K562 (cell line): ENCODE results near the gene GLRX2. TPM values are rescaled to one million over a fixed set of nuclear protein-coding genes. Genes with fewer than 3 reads are reported as not detected.

ENCODE experiments used
- CBX8 ChIP-seq: fragments of 200-600 bp; sonication (generic); IDR thresholded peaks from 2 replicates; pipeline ENCODE4 v1.6.1; 2012; ENCODE audit warnings: borderline replicate concordance, mixed run types, low read depth, mild to moderate bottlenecking, moderate library complexity, mixed read lengths, low read length, control low read depth, inconsistent platforms; ENCODE audit not compliant: poor library complexity, severe bottlenecking; ENCODE audit errors: extremely low read depth
- DACH1 ChIP-seq: fragments of 450-650 bp; IDR thresholded peaks from 2 replicates; pipeline ENCODE4 v1.6.1; 2018; ENCODE audit not compliant: partially characterized antibody
- FOSL1 ChIP-seq: fragments of 200-800 bp; sonication (Bioruptor generic); conservative IDR thresholded peaks from 2 replicates; pipeline ENCODE4 v1.6.1; 2016; ENCODE audit warnings: missing genetic modification characterization, missing compliant biosample characterization
- JUNB ChIP-seq: fragments of 450-650 bp; formaldehyde crosslinking; conservative IDR thresholded peaks from 2 replicates; pipeline ENCODE4 v1.4.0; 2020; ENCODE audit warnings: mild to moderate bottlenecking
- KLF16 ChIP-seq: IDR thresholded peaks from 2 replicates; pipeline ENCODE4 v1.6.1; 2016; ENCODE audit warnings: antibody characterized with exemption
- LCOR ChIP-seq: sonication (generic); formaldehyde crosslinking; IDR thresholded peaks from 2 replicates; pipeline ENCODE4 v1.8.0; 2022; ENCODE audit warnings: mild to moderate bottlenecking, missing genetic modification reagents
- MED1 ChIP-seq: sonication (generic); formaldehyde crosslinking; IDR thresholded peaks from 2 replicates; pipeline ENCODE4 v1.8.1; 2023; ENCODE audit warnings: missing genetic modification reagents, borderline replicate concordance
- NFE2L1 ChIP-seq: fragments of 450-650 bp; IDR thresholded peaks from 2 replicates; pipeline ENCODE4 v1.6.1; 2016; ENCODE audit warnings: missing genetic modification characterization, low read depth, mild to moderate bottlenecking, missing compliant biosample characterization, moderate library complexity, borderline replicate concordance
- NR0B1 ChIP-seq: fragments of 450-650 bp; IDR thresholded peaks from one replicate; pipeline ENCODE4 v1.6.1; 2018; ENCODE audit warnings: mild to moderate bottlenecking, moderate library complexity; ENCODE audit not compliant: partially characterized antibody
- PRDM10 ChIP-seq: fragments of 450-650 bp; IDR thresholded peaks from 2 replicates; pipeline ENCODE4 v1.6.1; 2018; ENCODE audit not compliant: partially characterized antibody
- RBM15 ChIP-seq: fragments of 200-400 bp; formaldehyde crosslinking; IDR thresholded peaks from 2 replicates; pipeline ENCODE4 v1.6.1; 2018; ENCODE audit warnings: mild to moderate bottlenecking, low read length, moderate library complexity; ENCODE audit not compliant: insufficient read depth
- SMAD4 ChIP-seq: fragments of 250-450 bp; sonication (Bioruptor Pico); conservative IDR thresholded peaks from 2 replicates; pipeline ENCODE4 v1.8.0; 2021; ENCODE audit warnings: inconsistent platforms, mild to moderate bottlenecking, moderate library complexity
- SMARCB1 ChIP-seq: IDR thresholded peaks from 2 replicates; pipeline ENCODE4 v1.6.1; 2011; ENCODE audit warnings: improper control_type of control experiment, low read depth; ENCODE audit not compliant: insufficient read length
- THAP7 ChIP-seq: fragments of 250-450 bp; sonication (Bioruptor Pico); IDR thresholded peaks from 2 replicates; pipeline ENCODE4 v1.5.0; 2021
- ZBTB8A ChIP-seq: fragments of 450-650 bp; IDR thresholded peaks from 2 replicates; pipeline ENCODE4 v1.6.1; 2018; ENCODE audit warnings: mild to moderate bottlenecking, moderate library complexity; ENCODE audit not compliant: partially characterized antibody
- ZNF518B ChIP-seq: fragments of 250-450 bp; sonication (Bioruptor Pico); IDR thresholded peaks from 2 replicates; pipeline ENCODE4 v1.5.0; 2021; ENCODE audit warnings: mild to moderate bottlenecking, moderate library complexity
- ZNF785 ChIP-seq: fragments of 250-450 bp; sonication (Bioruptor Pico); IDR thresholded peaks from 2 replicates; pipeline ENCODE4 v1.4.0; 2020; ENCODE audit warnings: mild to moderate bottlenecking
- polyA plus RNA-seq, 8 experiments: library from polyadenylated mRNA; depleted of rRNA in 4 of 8; stranded (reverse) in 5 of 8; unstranded in 3 of 8; fragments of >200 nt; fragmentation: Nextera tagmentation in 2 of 8; fragmentation: Illumina TruSeq in 1 of 8; extraction: Ambion mirVana in 2 of 8; extraction: Trizol in 1 of 8; gene quantifications; 2 replicates each; pipeline versions ENCODE4 v1.2.1 to v1.2.3, GENCODE V29; 2011 to 2014; ENCODE audit warnings: inconsistent platforms in 1 of 8, missing spikeins in 1 of 8
- total RNA-seq, 7 experiments: library from RNA; depleted of rRNA in 6 of 7; stranded (reverse); fragments of >200 nt in 6 of 7; fragmentation: Illumina TruSeq in 2 of 7; extraction: Trizol in 2 of 7; gene quantifications; 2 replicates each; pipeline versions ENCODE4 v1.2.1 to v1.2.3, GENCODE V29; 2011 to 2021; ENCODE audit warnings: low replicate concordance in 1 of 7

Gene GLRX2
- total and polyA plus RNA-seq, 9 of the 15 experiments (the other 6 are each of a cell fraction or from before 2014, with no cell fraction given) = 13.3 to 82.6 (median 55.1) TPM

DNA sequence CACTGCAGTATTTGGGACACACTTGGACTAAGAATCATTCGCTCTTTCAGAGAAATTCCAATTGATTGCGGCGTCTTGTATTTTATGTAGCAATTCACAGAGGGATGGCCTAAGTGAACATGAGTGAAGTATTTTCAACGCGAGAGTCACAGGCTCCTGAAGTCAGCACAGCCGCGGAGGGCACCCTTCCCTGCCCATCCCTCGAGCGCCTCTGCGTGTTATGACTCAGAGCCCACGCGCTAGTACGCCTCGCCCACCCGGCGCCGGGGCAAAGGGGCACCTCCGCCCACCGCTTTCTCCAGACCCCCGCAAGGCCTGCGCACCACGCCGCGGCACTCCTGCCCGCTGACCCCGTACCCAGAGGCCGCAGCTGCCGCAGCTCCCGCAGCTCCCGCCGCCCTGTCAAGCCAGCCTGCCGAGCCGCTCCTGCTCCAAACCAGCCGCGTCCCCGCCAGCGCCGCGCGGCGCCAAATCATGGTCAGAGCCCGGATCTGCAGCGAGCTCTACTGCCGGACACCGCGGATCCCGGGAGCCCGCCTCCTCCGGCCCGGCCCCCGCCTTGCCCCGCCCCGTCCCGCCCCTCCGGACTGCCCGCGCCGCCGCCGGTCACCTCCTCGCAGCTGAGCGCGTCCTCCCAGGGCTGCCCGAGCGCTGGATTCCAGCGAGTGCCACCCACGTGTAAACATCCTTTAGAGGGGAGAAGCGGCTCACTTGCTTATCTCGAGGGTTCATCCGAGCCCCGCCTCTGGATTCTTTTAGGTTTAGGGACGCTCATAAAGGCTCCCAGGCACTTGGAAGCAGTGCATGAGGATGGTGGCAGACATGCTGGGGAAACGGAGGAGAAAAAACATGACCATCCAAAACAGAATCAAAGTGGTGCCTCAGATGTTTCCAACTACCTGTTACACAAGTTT lies at the start of gene GLRX2 (continued):
- TF ChIP-seq ZNF518B (CRISPR knock-in tag) (no peak), ZBTB8A (no peak), NR0B1 (no peak), JUNB (CRISPR knock-in tag) (no peak), CBX8 (no peak), PRDM10 (peak; percentile 4), RBM15 (no peak), SMARCB1 (no peak), MED1 (CRISPR knock-in tag) (no peak), THAP7 (peak; percentile 73; the same call in 1 of the 2 replicates), DACH1 (peak; percentile 37), KLF16 (no peak), LCOR (0 out of 2 replicates have a peak, but pooled peaks have one; percentile 83), FOSL1 (peak; percentile 77), ZNF785 (no peak), NFE2L1 (tag) (no peak), SMAD4 (peak; percentile 59; the same call in 1 of the 2 replicates)
